ENCODE results near the gene SDK1. TPM values are rescaled to one million over a fixed set of nuclear protein-coding genes. Genes with fewer than 3 reads are reported as not detected.
"Not testable (repeated sequence)": the region's sequence is repeated elsewhere in the genome, so short reads cannot be mapped to it uniquely, and the experiment has no call there.

The SDK1 gene
- total and polyA plus RNA-seq, 7 donors: 0.31 to 2.4 (median 1.3) TPM

DNA sequence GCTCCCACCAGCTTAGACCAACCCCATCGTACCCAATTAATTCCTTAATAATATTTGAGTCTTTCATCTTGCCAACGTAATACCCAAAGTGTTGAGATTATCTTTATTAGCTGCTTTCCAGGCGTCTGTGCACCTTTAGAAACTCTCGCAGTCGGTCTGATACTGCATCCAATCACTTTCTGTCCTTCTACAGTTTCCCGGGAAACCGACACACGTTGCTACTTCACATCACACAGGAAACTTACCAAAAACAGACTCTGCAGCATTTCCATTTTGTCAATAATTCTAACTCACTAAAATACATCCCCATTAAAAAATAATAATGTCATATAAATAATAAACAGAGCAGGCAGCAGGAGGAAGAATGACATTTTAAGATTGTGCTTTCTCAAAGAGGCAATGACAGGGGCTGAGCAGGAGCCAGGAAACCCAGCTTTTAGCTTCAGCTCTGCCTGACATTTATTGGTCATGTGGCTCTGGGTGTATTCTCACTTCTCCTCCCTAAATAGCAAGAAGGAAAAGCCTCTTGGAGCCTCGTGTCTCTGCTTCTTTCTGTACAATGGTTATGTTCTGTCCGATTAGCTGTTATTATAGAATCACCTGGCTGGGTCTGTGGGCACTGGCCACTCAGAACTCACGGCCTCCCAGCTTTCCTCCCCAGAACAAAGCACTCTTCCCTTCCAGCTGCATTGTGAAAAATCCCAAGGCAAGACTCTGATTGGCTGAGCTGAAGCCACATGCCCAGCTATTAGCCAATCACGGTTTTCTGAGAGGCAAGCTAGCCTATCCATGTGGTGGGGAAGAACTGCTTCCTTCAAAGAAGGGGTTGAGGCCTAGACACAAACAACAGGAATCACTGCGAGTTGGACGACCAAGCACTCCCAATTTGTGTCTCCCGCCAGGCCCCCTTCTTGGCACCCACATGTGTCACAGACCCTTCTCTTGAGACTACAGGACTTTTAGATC is 956.4 kb downstream of the SDK1 start:
- H3K27me3 ChIP-seq (ENCODE audit: insufficient read depth in 3 of 3, low read length in 2 of 3): peaks cover 0 to 4% (median 3%) of the 10 kb centered on the region in 3 donors
- no peak overlapping the region for H3K4me3 ChIP-seq
- H3K9me3 ChIP-seq: no peaks in the 10 kb centered on the region
- intact Hi-C loops (cut with DNase I): no loop called here
- no peaks in the 10 kb centered on the region for H3K36me3 ChIP-seq (ENCODE audit: insufficient read depth in 1 of 2, low read depth in 1 of 2)
- WGBS, 3 donors: 86 to 90% (median 89%) methylated on average over 15 of the region's 15 CpGs
- H3K27ac ChIP-seq: no peak overlapping the region
- ATAC-seq (no peak), DNase-seq (no peak)
- TF ChIP-seq, protein P1, sequence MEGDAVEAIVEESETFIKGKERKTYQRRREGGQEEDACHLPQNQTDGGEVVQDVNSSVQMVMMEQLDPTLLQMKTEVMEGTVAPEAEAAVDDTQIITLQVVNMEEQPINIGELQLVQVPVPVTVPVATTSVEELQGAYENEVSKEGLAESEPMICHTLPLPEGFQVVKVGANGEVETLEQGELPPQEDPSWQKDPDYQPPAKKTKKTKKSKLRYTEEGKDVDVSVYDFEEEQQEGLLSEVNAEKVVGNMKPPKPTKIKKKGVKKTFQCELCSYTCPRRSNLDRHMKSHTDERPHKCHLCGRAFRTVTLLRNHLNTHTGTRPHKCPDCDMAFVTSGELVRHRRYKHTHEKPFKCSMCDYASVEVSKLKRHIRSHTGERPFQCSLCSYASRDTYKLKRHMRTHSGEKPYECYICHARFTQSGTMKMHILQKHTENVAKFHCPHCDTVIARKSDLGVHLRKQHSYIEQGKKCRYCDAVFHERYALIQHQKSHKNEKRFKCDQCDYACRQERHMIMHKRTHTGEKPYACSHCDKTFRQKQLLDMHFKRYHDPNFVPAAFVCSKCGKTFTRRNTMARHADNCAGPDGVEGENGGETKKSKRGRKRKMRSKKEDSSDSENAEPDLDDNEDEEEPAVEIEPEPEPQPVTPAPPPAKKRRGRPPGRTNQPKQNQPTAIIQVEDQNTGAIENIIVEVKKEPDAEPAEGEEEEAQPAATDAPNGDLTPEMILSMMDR (IDR thresholded peaks at IDR 0.05): no peak
- H3K4me1 ChIP-seq: no peaks in the 10 kb centered on the region

DNA sequence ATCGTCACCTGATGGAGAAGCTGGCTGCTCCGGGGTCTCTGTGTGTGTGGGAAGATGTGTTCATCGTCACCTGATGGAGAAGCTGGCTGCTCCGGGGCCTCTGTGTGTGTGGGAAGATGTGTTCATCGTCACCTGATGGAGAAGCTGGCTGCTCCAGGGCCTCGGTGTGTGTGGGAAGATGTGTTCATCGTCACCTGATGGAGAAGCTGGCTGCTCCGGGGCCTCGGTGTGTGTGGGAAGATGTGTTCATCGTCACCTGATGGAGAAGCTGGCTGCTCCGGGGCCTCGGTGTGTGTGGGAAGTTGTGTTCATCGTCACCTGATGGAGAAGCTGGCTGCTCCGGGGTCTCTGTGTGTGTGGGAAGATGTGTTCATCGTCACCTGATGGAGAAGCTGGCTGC is 959.1 kb downstream of the SDK1 start:
- 86 to 93% (median 88%) methylated on average over 15 of the region's 15 CpGs for WGBS, 3 donors
- H3K4me3 ChIP-seq; H3K9me3 ChIP-seq; ATAC-seq; intact Hi-C loops (cut with DNase I); H3K27me3 ChIP-seq (ENCODE audit: insufficient read depth in 3 of 3, low read length in 2 of 3); H3K27ac ChIP-seq; H3K4me1 ChIP-seq; H3K36me3 ChIP-seq (ENCODE audit: insufficient read depth in 1 of 2, low read depth in 1 of 2); DNase-seq: not testable (repeated sequence)

DNA sequence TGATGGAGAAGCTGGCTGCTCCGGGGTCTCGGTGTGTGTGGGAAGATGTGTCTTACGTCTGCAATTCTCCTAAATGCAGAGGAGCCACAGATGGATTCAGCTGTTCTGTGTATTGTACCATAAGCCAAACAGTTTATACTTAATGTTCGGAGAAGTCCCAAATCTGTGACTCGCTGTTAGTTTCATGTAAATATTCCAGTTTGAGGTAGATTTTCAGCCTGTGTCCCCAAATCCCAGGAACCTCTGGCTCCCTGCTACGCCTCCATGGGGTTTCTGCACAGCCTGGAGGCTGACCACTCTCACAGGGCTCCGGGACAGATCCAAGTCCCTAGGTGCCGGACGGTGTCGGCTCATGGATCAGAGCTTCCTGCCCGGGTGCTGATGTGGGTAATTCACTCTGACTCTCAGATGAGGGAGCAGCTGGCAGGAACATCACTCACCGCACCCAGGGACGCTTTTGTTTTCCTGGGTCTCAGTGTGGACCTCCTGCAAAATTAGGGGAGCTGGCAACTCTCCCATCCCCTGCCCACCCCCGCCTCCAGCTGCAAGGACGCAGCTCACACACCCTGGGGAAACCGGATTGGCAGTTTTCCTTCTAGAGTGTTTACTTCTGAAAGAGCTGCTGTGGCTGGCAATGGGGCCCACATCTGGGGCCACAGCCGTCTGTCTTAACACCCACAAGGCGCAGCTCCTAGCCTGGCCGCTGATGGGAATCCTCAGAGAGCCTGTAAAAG is 960.0 kb downstream of the SDK1 start:
- peaks cover 0 to 4% (median 3%) of the 10 kb centered on the region in 3 donors for H3K27me3 ChIP-seq (ENCODE audit: insufficient read depth in 3 of 3, low read length in 2 of 3)
- H3K36me3 ChIP-seq (ENCODE audit: insufficient read depth in 1 of 2, low read depth in 1 of 2): no peaks in the 10 kb centered on the region
- intact Hi-C loops (cut with DNase I): no loop called here
- H3K4me3 ChIP-seq: no peak overlapping the region
- H3K27ac ChIP-seq: no peak overlapping the region
- DNase-seq: no peak
- ATAC-seq: no peak
- TF ChIP-seq, protein P1 (IDR thresholded peaks at IDR 0.05): no peak
- H3K4me1 ChIP-seq: no peaks in the 10 kb centered on the region
- no peaks in the 10 kb centered on the region for H3K9me3 ChIP-seq
- WGBS, 3 donors: 20 to 22% (median 21%) methylated on average over 19 of the region's 19 CpGs

DNA sequence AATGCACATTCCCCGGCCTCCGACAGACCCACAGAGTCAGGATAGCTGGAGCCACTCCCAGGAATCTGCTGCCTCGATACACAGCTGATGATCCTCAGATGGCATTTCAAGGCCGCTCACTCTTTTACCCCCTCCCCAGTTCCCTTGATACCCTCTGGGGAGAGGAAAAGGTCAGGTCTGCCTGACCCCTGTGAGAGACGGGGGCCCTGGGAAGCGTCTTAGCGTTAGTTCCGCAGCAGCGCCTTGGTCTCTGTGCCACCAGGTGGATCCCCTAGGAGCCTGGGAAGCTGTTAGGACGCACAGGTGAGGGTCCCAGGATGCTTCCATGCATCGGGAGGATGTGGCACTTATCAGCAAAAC is 960.5 kb downstream of the SDK1 start:
- H3K36me3 ChIP-seq (ENCODE audit: insufficient read depth in 1 of 2, low read depth in 1 of 2): no peaks in the 10 kb centered on the region
- no peak overlapping the region for H3K27ac ChIP-seq
- TF ChIP-seq, protein P1 (IDR thresholded peaks at IDR 0.05): no peak
- H3K4me3 ChIP-seq: no peak overlapping the region
- peaks cover 0 to 4% (median 3%) of the 10 kb centered on the region in 3 donors for H3K27me3 ChIP-seq (ENCODE audit: insufficient read depth in 3 of 3, low read length in 2 of 3)
- H3K4me1 ChIP-seq: no peaks in the 10 kb centered on the region
- no peaks in the 10 kb centered on the region for H3K9me3 ChIP-seq
- intact Hi-C loops (cut with DNase I): no loop called here
- WGBS, 3 donors: 36 to 46% (median 43%) methylated on average over 11 of the region's 11 CpGs
- DNase-seq (no peak), ATAC-seq (no peak)

DNA sequence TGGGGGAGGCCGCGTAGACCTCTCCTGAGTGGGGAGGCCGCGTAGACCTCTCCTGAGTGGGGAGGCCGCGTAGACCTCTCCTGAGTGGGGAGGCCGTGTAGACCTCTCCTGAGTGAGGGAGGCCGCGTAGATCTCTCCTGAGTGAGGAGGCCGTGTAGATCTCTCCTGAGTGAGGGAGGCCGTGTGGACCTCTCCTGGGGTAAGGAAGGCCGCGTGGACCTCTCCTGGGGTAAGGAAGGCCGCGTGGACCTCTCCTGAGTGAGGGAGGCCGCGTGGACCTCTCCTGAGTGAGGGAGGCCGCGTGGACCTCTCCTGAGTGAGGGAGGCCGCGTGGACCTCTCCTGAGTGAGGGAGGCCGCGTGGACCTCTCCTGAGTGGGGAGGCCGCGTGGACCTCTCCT is 963.2 kb downstream of the SDK1 start:
- DNase-seq; H3K9me3 ChIP-seq; H3K4me3 ChIP-seq; H3K4me1 ChIP-seq; H3K36me3 ChIP-seq (ENCODE audit: insufficient read depth in 1 of 2, low read depth in 1 of 2); H3K27ac ChIP-seq; H3K27me3 ChIP-seq (ENCODE audit: insufficient read depth in 3 of 3, low read length in 2 of 3); intact Hi-C loops (cut with DNase I); ATAC-seq: not testable (repeated sequence)
- 92 to 96% (median 94%) methylated on average over 22 to 25 of the region's 25 CpGs for WGBS, 3 donors

Measured in psoas muscle (tissue), 8 donors.